Kidney epithelial cell (primary cell): ENCODE results near the gene SAT1. TPM values are rescaled to one million over a fixed set of nuclear protein-coding genes. Genes with fewer than 3 reads are reported as not detected.

Source experiments
- DNase-seq: peaks from one replicate; pipeline ENCODE4 v3.0.0-alpha.2; 2010; ENCODE audit warnings: low read depth
- H3K27me3 ChIP-seq: 2 replicates; pipeline ENCODE4 v1.6.0; 2011; ENCODE audit warnings: low read length; ENCODE audit not compliant: control insufficient read depth, insufficient read depth
- H3K36me3 ChIP-seq: 2 replicates; pipeline ENCODE4 v1.5.1; 2011; ENCODE audit warnings: low read length; ENCODE audit not compliant: control insufficient read depth, insufficient read depth
- H3K4me3 ChIP-seq: 2 replicates; pipeline ENCODE4 v1.5.1; 2011; ENCODE audit warnings: low read depth, mild to moderate bottlenecking, control low read depth, low read length
- CTCF ChIP-seq: IDR thresholded peaks from 2 replicates; pipeline ENCODE4 v1.5.1; 2011; ENCODE audit warnings: mild to moderate bottlenecking, moderate library complexity, low read length, control low read depth, inconsistent platforms; ENCODE audit not compliant: insufficient read depth, poor library complexity, severe bottlenecking
- total RNA-seq: library from RNA; depleted of rRNA; stranded (reverse); fragments of >200 nt; gene quantifications from 2 replicates; pipeline ENCODE4 v1.2.3, GENCODE V29; 2015

The SAT1 gene
- total RNA-seq, 1 donor from 2014 or later = 1,207 TPM

- no peak overlapping the region for H3K4me3 ChIP-seq
- TF ChIP-seq CTCF = no peak
- DNase-seq = no peak
- H3K36me3 ChIP-seq = no peaks in the 10 kb centered on the region
- H3K27me3 ChIP-seq = no peaks in the 10 kb centered on the region
These were observed 22.4 kb downstream of the SAT1 start for GRCh38 chrX:23805389-23805788.

GRCh38 chrX:23810279-23810678 is 27.3 kb downstream of the SAT1 start:
- Histone ChIP-seq H3K27me3 (no peaks in the 10 kb centered on the region), H3K36me3 (no peaks in the 10 kb centered on the region), H3K4me3 (no peak overlapping the region)
- TF ChIP-seq CTCF = no peak
- no peak for DNase-seq

- DNase-seq = no peak
- no peak for TF ChIP-seq CTCF
- Histone ChIP-seq H3K27me3 (no peaks in the 10 kb centered on the region), H3K36me3 (no peaks in the 10 kb centered on the region), H3K4me3 (no peak overlapping the region)
These were observed 28.2 kb downstream of the SAT1 start for GRCh38 chrX:23811108-23811651.

- DNase-seq = no peak
- no peak for TF ChIP-seq CTCF
- no peak overlapping the region for H3K4me3 ChIP-seq
- H3K27me3 ChIP-seq = no peaks in the 10 kb centered on the region
- H3K36me3 ChIP-seq = no peaks in the 10 kb centered on the region
These were observed 28.7 kb downstream of the SAT1 start for GRCh38 chrX:23811656-23812055.

- DNase-seq = no peak
- H3K36me3 ChIP-seq = no peaks in the 10 kb centered on the region
- no peaks in the 10 kb centered on the region for H3K27me3 ChIP-seq
- no peak overlapping the region for H3K4me3 ChIP-seq
- no peak for TF ChIP-seq CTCF
These were observed 30.8 kb downstream of the SAT1 start for GRCh38 chrX:23813808-23814207.

GRCh38 chrX:23815376-23815775 is 32.4 kb downstream of the SAT1 start:
- TF ChIP-seq CTCF = no peak
- no peaks in the 10 kb centered on the region for H3K36me3 ChIP-seq
- no peak overlapping the region for H3K4me3 ChIP-seq
- DNase-seq = no peak
- no peaks in the 10 kb centered on the region for H3K27me3 ChIP-seq
